Stimulated activated CD8-positive, alpha-beta memory T cell treated with anti-CD3 and anti-CD28 coated beads, Interleukin-12 subunit alpha, Interleukin-12 subunit beta, amount 100 ng/mL, for 1 hour (primary cell): Measurements from ENCODE around the gene OXER1.
"Not testable (repeated sequence)": the region's sequence is repeated elsewhere in the genome, so short reads cannot be mapped to it uniquely, and the experiment has no call there.

Source experiments
- DNase-seq: peaks from one replicate; pipeline ENCODE4 v3.0.0-alpha.2; 2020; ENCODE audit warnings: low read depth

Gene OXER1

DNA sequence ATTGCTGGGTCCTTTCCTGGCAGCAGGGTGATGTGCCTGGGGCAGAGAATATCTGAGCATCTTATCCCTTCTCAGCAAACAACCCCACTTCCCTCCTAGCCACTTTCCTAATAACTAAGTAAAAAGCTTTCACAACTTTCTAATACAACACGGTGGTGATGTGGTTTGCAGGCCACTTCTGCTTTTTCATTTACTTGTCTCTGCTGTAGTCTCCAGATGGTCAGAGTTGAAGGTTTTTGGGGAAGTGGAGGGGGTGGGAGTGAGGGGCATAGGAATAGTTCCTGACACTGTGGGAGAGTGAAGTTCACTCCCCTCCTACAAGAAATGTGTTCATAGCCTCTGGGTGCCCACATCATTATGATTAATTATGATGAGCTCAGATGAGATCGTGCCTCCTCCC, 11.6 kb downstream of the OXER1 start:
- DNase-seq: no peak

DNA sequence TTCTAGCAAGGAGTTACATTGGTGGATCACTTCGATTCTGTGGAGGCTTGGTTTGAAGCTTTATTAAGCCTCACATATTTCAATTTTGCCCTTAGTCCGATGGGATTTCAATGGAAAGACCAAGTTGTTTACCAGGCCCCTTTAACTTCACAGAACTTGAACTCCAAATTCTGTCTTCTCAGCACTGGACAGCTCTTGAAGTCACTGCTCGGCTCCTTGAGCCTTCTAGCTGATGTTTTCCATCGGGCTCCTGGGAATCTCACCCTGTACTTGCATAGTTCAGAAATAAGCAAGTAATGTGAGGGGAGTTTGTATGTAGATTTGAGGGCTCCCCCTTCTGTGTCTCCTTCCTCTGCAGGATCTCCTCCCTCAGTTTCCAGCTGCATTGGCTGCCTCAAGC, 15.1 kb downstream of the OXER1 start:
- DNase-seq: no peak

DNA sequence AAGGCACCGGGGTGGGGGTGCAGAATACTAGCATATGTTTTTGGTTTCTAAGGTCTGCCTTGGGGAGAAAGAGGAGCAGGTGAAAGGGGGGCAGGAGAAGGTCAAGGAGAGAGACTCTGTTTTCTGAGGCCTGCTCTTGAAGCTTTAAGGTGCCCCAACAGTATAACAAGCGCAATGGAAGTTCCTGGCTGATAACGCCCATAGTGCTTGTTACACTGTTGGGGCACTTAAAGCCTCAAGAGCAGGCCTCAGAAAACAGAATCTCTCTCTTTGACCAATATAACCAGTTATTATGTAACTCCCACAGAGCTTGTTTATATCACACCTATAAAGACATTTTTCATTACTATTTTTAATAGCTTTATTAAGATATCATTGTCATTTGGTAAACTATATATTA, 16.5 kb downstream of the OXER1 start:
- DNase-seq: no peak

- no peak for DNase-seq
Observed at GRCh38 chr2:42744545-42745082, 19.3 kb downstream of the OXER1 start.

GRCh38 chr2:42743659-42743990, 20.3 kb downstream of the OXER1 start:
- DNase-seq: no peak

DNA sequence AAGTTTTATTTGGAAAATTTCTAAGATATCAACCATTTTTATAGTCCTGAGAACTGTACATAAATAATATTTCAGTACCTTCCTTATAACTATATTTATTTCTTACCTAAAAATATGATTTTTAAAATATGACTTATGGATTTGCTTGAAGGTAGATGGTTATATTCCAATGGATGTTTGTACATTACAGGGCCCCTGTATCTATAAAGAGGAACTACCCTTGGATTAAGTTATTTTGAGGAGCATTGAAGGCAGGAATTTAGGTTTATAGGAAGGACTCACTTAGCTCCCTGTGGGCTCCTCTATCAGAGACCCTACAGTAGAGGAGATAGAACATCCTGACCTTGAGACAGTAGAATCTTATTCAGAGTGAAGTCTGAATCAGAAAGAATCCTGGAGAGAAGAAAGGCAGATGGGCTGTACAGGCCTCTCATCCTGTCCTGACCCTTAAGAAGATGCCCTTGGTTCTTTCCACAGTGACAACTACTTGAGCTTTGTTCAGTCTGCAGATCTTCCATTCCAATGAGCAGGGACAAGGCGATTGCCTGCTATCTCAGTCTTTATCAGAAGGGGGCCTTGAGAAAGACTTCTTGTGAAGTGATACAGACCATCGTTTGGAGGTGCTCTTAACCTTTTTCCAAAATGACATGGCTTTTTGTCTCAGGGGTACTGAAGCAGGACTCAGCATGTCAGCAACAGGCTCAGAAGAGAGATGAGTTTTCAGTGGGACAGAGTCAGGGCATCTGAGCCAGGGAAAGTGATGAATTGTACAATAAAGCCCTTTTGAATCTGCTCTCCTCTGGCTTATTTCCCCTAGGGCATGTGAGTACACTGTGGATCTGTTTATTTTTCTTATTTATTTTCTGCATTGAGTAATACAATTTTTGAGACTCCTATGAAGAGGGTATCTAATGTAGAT, 20.9 kb downstream of the OXER1 start:
- no peak for DNase-seq

- no peak for DNase-seq
Observed at GRCh38 chr2:42741140-42741539, 22.8 kb downstream of the OXER1 start.

DNA sequence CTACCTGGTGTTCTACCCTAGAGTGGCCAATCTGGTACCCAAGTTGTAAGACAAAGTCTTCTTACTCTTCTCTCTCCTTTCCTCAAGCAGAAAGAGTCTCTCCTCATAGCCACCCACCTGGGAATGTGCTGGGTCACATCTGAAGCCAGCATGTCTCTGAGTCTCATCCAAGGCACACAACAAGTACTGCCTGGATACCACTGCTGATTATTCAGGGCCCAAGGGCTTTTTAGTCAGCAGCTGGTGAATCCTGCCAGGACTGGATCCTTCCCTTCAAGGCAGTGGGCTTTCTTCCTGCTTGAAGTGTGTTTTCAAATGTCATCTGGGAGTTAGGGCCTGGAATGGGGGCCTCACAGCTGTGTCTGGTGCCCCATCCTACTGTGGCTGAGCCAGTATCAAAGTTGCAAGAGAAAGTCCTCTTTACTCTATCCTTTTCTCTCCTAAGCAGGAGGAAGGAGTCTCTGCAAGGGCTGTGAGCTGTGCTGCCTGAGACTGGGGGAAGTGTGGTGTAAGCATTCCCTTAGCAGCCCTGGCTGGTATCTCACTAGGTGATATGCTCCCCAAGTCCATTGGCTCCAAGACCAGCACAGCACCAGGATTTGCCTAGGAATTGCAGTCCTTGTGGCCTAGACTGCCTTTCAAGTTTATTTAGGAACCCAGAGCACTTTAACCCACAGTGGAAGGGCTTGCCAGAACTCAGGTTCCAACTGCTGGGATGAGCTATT, 27.2 kb downstream of the OXER1 start:
- DNase-seq: no peak

DNA sequence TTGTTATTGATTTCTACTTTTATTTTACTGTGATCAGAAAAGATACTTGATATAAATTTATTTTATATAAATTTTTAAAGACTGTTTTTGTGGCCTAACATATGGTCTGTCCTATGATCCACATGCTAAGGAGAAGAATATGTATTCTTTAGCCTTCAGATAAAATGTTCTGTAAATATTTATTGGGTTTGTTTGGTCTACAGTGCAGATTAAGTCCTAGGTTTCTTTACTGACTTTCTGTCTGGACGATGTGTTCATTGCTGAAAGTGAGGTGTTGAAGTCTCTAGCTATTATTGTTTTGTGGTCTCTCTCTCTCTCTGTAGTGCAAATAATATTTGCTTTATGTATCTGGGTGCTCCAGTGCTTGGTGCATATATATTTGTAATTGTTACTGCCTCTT, 30.1 kb downstream of the OXER1 start:
- no peak for DNase-seq

DNA sequence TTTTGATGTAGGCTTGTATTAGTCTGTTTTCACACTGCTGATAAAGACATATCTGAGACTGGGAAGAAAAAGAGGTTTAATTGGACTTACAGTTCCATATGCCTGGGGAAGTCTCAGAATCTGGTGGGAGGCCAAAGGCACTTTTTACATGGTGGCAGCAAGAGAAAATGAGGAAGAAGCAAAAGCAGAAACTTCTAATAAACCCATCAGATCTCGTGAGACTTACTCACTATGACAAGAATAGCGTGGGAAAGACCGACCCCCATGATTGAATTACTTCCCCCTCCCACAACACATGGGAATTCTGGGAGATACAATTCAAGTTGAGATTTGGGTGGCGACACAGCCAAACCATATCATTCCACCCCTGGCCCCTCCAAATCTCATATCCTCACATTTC, 32.6 kb downstream of the OXER1 start:
- DNase-seq: not testable (repeated sequence)

DNA sequence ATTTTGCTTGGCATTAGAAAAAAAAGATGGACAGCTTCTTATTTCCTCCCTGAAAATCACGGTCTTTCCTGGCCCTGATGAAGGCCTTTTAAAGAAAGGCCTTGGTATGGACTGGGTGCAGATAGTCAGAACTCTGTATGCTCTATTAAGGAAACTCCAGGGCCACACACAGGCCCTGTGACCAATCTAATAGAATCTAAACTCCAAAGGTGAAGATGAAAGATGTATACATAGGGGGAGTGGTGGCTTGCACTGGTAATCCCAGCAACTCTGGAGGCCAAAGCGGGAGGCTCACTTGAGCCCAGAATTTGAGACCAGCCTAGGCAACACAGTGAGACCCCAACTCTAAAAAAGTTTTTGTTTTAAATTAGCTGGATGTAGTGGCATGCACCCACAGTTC, 37.3 kb downstream of the OXER1 start:
- no peak for DNase-seq

- DNase-seq: no peak
Observed at GRCh38 chr2:42725657-42726056, 38.3 kb downstream of the OXER1 start.

DNA sequence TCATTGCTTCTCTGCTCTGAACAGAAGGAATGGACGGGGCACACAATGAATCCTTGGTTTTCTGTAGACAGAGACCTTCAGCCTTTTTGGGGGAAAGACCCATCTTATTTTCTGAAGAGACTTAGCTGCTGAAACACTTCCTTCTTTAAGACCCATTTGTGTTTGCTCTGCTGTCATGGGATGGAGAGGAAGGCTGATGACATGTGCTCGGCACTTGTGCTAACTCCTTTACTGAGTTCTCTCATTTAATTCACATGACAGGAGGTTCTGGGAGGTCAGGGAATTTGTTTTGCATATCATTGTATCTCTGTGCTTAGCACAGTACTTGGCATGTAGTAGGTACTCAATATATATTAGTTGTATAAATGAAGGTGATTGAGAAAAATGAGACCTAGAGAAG, 39.0 kb downstream of the OXER1 start:
- DNase-seq: no peak

- no peak for DNase-seq
Observed at GRCh38 chr2:42723465-42723864, 40.5 kb downstream of the OXER1 start.

DNA sequence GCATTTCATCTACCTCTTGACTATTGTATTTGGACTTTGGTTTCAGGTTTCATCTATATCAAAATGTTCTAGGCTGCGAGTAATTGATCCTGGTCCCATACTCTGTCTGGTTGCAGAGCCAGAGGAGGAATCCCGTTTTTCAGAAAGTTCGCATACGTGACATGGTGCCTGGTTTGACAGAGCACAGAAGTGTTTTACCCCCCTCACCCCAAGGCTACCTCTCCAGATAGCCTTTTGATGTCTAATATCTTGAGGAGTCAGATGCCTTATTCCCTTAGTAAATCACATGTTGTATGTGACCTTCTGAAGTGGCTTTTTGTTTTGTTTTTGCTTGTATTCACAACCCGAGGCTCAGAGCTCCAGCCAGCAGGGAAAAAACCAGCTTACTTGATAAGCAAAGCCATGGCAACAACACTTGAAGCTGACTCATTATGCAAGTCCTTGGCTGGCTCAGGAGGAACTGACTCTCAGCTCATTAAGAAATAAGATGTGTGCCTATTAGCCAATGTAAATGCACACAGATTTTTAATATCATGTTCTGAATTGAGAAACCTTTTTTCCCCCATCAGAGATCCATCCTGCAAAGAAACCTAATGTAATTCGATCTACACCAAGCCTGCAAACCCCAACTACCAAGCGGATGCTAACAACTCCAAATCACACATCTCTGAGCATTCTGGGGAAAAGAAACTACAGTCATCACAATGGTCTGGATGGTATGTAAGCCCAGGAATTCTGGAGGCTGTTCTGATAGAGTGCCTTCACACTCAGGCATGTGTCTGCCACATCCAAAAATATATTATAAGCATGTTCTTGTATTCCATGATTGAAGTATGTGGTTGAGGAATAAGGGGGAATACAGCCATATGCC, 41.4 kb downstream of the OXER1 start:
- no peak for DNase-seq

- DNase-seq: no peak
Observed at GRCh38 chr2:42721898-42722297, 42.0 kb downstream of the OXER1 start.

DNA sequence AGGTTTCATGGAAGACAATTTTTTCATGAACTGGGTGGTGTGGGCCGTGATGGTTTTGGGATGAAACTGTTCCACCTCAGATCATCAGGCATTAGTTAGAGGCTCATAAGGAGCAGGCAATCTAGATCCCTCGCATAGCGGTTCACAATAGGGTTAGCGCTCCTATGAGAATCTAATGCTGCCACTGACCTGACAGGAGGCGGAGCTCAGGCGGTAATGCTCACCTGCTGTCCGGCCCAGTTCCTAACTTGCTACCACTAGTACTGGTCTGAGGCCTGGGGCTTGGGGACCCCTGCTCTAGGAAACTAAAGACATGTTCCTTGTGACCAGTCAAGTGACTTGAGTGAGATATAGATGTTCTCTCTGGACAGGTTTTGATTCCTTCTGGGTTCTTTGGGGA, 49.2 kb downstream of the OXER1 start:
- no peak for DNase-seq

DNA sequence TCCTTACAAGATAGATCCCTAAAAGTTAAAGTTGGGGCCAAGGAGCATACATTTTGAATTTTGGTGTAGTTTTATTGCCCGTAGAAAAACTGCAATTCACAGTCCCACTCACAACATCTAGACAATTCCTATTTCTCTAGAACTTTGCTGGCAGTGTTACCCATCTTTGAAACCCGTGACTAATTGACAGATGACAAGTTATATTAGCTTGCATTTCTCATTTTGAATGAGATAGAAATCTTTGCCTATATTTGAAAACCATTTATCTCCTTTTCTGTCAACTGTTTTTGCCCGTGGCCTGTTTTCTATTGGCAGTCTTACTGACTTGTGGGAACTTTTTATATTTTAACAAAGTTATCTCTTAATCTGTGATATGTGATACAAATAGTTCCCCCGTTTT, 50.0 kb downstream of the OXER1 start:
- DNase-seq: no peak

GRCh38 chr2:42712934-42713333, 51.0 kb downstream of the OXER1 start:
- no peak for DNase-seq
